NCI-H82 (cell line): ENCODE results near the gene VDR.

ENCODE experiments used
- DNase-seq: peaks from one replicate; lab custom pipeline; 2025; lab: John Stamatoyannopoulos, UW

VDR gene

GRCh38 chr12:47793015-47793681, 111.6 kb downstream of the VDR start:
- no peak for DNase-seq

GRCh38 chr12:47791874-47792273, 112.9 kb downstream of the VDR start:
- no peak for DNase-seq
